ENCODE data around the gene KRTAP10-4.

KRTAP10-4 gene

DNA sequence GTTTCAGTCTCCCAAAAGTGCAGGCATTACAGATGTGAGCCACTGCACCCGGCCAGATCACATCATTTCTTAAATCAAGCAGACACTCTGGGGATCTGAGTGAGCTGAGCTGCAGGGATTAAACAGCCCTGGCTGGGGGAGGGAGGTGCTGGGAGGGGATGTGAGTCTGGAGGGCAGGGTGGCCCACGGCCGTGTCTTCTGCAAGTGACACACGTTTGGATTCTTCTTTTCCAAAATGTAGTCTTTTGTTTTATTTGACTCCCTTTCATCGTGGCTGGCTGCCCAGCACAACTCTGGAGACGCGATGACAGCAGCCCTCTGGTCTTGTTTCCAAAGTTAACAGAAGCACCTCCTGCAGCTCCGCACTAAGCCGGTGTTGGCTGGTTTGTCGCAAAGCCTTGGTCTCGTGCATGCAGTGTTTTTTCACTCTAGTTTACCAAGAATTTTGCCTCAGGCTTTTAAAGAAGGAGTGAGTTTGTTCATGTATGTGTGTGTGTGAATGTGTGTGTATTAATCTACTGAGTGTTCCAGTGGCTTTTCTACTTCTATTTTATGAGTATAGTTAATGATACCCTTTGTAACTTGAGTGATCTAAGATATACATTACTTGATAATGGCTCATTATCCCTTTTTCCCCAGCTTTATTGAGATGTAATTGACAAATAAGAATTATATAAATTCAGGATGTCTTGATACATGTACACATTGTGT, 9.7 kb downstream of the KRTAP10-4 start:
- Histone ChIP-seq H2AFZ (ENCODE audit: low read depth, low read length) (no peak overlapping the region), H3K14ac (ENCODE audit: low read length in 2 of 2) (no peak overlapping the region), H3K4me3 (ENCODE audit: insufficient read depth in 1 of 2, low read depth in 1 of 2, low read length in 2 of 2) (no peak overlapping the region), H2BK12ac (ENCODE audit: low read length in 2 of 2) (no peak overlapping the region), H4K91ac (ENCODE audit: low read length) (no peak overlapping the region), H4K8ac (ENCODE audit: low read length) (no peak overlapping the region), H2BK5ac (ENCODE audit: low read depth, low read length, poor library complexity, severe bottlenecking) (no peak overlapping the region), H2BK120ac (ENCODE audit: low read depth, low read length) (no peak overlapping the region), H3K4me1 (ENCODE audit: control insufficient read depth, insufficient read depth, low read depth, low read length) (no peaks in the 10 kb centered on the region), H2AK5ac (ENCODE audit: low read length, severe bottlenecking) (no peak overlapping the region), H3K23ac (ENCODE audit: low read length in 2 of 2) (no peak overlapping the region), H3K27ac (ENCODE audit: low read length, poor library complexity, severe bottlenecking) (no peak overlapping the region), H3K9me3 (ENCODE audit: control insufficient read depth, low read length) (peaks cover 25% of the 10 kb centered on the region), H3K27me3 (ENCODE audit: control insufficient read depth in 1 of 2, insufficient read depth in 1 of 2, low read length in 2 of 2) (no peaks in the 10 kb centered on the region), H3K4ac (ENCODE audit: low read depth in 1 of 2, low read length in 2 of 2) (no peak overlapping the region), H2BK15ac (ENCODE audit: low read depth, poor library complexity, severe bottlenecking) (no peak overlapping the region), H3K4me2 (ENCODE audit: low read length, poor library complexity, severe bottlenecking) (no peak overlapping the region), H3K36me3 (ENCODE audit: control insufficient read depth in 1 of 2, insufficient read depth in 2 of 2, low read depth in 1 of 2, low read length in 2 of 2) (no peaks in the 10 kb centered on the region), H3K9ac (ENCODE audit: low read length) (no peak overlapping the region), H3K18ac (ENCODE audit: low read depth in 1 of 2, low read length in 2 of 2) (no peak overlapping the region), H3K79me1 (replicated peaks; ENCODE audit: low read length, poor library complexity, severe bottlenecking) (no peaks in the 10 kb centered on the region)
- DNase-seq = no peak
- WGBS = 84% methylated on average over 10 of the region's 11 CpGs

DNA sequence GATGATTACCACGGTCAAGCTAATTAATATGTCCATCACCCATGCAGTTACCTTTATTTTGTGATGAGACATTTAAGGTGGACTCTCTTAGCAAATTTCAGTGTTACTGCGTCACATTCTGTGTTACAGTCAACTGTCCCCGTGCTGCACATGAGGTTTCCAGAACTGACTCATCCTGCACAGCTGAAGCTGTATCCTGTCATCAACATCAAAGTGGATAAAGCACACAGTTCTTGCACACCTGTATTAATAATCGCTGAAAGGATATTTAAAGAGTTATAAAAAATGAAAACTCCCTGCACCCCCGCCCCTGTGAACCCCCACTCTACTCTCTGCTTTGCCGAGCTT, 10.2 kb downstream of the KRTAP10-4 start:
- H2AK5ac ChIP-seq (ENCODE audit: low read length, severe bottlenecking) = no peak overlapping the region
- H3K36me3 ChIP-seq (ENCODE audit: control insufficient read depth in 1 of 2, insufficient read depth in 2 of 2, low read depth in 1 of 2, low read length in 2 of 2) = no peaks in the 10 kb centered on the region
- H3K4me1 ChIP-seq (ENCODE audit: control insufficient read depth, insufficient read depth, low read depth, low read length) = no peaks in the 10 kb centered on the region
- peaks cover 20% of the 10 kb centered on the region for H3K9me3 ChIP-seq (ENCODE audit: control insufficient read depth, low read length)
- H4K8ac ChIP-seq (ENCODE audit: low read length) = no peak overlapping the region
- no peak overlapping the region for H3K4ac ChIP-seq (ENCODE audit: low read depth in 1 of 2, low read length in 2 of 2)
- no peak overlapping the region for H3K4me3 ChIP-seq (ENCODE audit: insufficient read depth in 1 of 2, low read depth in 1 of 2, low read length in 2 of 2)
- H3K27me3 ChIP-seq (ENCODE audit: control insufficient read depth in 1 of 2, insufficient read depth in 1 of 2, low read length in 2 of 2) = no peaks in the 10 kb centered on the region
- H2BK12ac ChIP-seq (ENCODE audit: low read length in 2 of 2) = no peak overlapping the region
- no peak overlapping the region for H3K14ac ChIP-seq (ENCODE audit: low read length in 2 of 2)
- no peak overlapping the region for H3K23ac ChIP-seq (ENCODE audit: low read length in 2 of 2)
- no peak overlapping the region for H3K9ac ChIP-seq (ENCODE audit: low read length)
- H2BK120ac ChIP-seq (ENCODE audit: low read depth, low read length) = no peak overlapping the region
- 80% methylated on average over 6 of the region's 6 CpGs for WGBS
- no peak overlapping the region for H3K27ac ChIP-seq (ENCODE audit: low read length, poor library complexity, severe bottlenecking)
- no peak overlapping the region for H2AFZ ChIP-seq (ENCODE audit: low read depth, low read length)
- H4K91ac ChIP-seq (ENCODE audit: low read length) = no peak overlapping the region
- H2BK5ac ChIP-seq (ENCODE audit: low read depth, low read length, poor library complexity, severe bottlenecking) = no peak overlapping the region
- no peak overlapping the region for H3K4me2 ChIP-seq (ENCODE audit: low read length, poor library complexity, severe bottlenecking)
- no peak overlapping the region for H2BK15ac ChIP-seq (ENCODE audit: low read depth, poor library complexity, severe bottlenecking)
- no peaks in the 10 kb centered on the region for H3K79me1 ChIP-seq (replicated peaks; ENCODE audit: low read length, poor library complexity, severe bottlenecking)
- no peak overlapping the region for H3K18ac ChIP-seq (ENCODE audit: low read depth in 1 of 2, low read length in 2 of 2)
- no peak for DNase-seq

DNA sequence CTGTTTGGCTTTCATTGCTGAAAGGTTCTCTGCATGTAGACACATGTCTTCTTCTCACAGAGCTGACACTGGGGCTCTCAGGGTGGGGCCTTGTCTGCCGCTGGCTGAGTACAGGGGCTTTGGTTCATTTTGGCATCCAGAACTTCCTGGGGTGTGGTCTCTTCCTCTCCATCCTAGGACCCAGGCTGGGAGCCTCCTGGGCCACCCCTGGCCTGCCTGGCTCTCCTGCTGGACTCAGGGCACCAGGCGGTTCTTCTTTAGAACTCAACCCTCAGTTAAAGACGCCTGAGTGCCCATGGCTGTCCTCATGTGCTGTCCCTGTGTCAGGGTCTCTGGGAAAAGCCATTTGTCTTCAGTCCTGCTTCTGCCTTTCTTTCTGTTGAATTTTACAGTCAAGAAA, 12.4 kb downstream of the KRTAP10-4 start:
- no peak overlapping the region for H3K4me3 ChIP-seq (ENCODE audit: insufficient read depth in 1 of 2, low read depth in 1 of 2, low read length in 2 of 2)
- H2BK15ac ChIP-seq (ENCODE audit: low read depth, poor library complexity, severe bottlenecking) = no peak overlapping the region
- H3K23ac ChIP-seq (ENCODE audit: low read length in 2 of 2) = no peak overlapping the region
- DNase-seq = no peak
- H3K4ac ChIP-seq (ENCODE audit: low read depth in 1 of 2, low read length in 2 of 2) = no peak overlapping the region
- H4K8ac ChIP-seq (ENCODE audit: low read length) = no peak overlapping the region
- no peak overlapping the region for H3K18ac ChIP-seq (ENCODE audit: low read depth in 1 of 2, low read length in 2 of 2)
- no peak overlapping the region for H3K9ac ChIP-seq (ENCODE audit: low read length)
- H2AK5ac ChIP-seq (ENCODE audit: low read length, severe bottlenecking) = no peak overlapping the region
- WGBS = 83% methylated on average over 3 of the region's 3 CpGs
- peaks cover 19% of the 10 kb centered on the region for H3K9me3 ChIP-seq (ENCODE audit: control insufficient read depth, low read length)
- no peaks in the 10 kb centered on the region for H3K79me1 ChIP-seq (replicated peaks; ENCODE audit: low read length, poor library complexity, severe bottlenecking)
- no peaks in the 10 kb centered on the region for H3K36me3 ChIP-seq (ENCODE audit: control insufficient read depth in 1 of 2, insufficient read depth in 2 of 2, low read depth in 1 of 2, low read length in 2 of 2)
- no peak overlapping the region for H3K27ac ChIP-seq (ENCODE audit: low read length, poor library complexity, severe bottlenecking)
- H4K91ac ChIP-seq (ENCODE audit: low read length) = no peak overlapping the region
- no peak overlapping the region for H2BK5ac ChIP-seq (ENCODE audit: low read depth, low read length, poor library complexity, severe bottlenecking)
- no peak overlapping the region for H2AFZ ChIP-seq (ENCODE audit: low read depth, low read length)
- no peak overlapping the region for H3K14ac ChIP-seq (ENCODE audit: low read length in 2 of 2)
- no peak overlapping the region for H3K4me2 ChIP-seq (ENCODE audit: low read length, poor library complexity, severe bottlenecking)
- H3K27me3 ChIP-seq (ENCODE audit: control insufficient read depth in 1 of 2, insufficient read depth in 1 of 2, low read length in 2 of 2) = peaks cover 10 to 11% of the 10 kb centered on the region in 2 experiments
- no peak overlapping the region for H2BK120ac ChIP-seq (ENCODE audit: low read depth, low read length)
- no peaks in the 10 kb centered on the region for H3K4me1 ChIP-seq (ENCODE audit: control insufficient read depth, insufficient read depth, low read depth, low read length)
- H2BK12ac ChIP-seq (ENCODE audit: low read length in 2 of 2) = no peak overlapping the region

- no peak overlapping the region for H2BK12ac ChIP-seq (ENCODE audit: low read length in 2 of 2)
- H3K23ac ChIP-seq (ENCODE audit: low read length in 2 of 2) = no peak overlapping the region
- no peak overlapping the region for H2AK5ac ChIP-seq (ENCODE audit: low read length, severe bottlenecking)
- H3K36me3 ChIP-seq (ENCODE audit: control insufficient read depth in 1 of 2, insufficient read depth in 2 of 2, low read depth in 1 of 2, low read length in 2 of 2) = no peaks in the 10 kb centered on the region
- DNase-seq = no peak
- no peak overlapping the region for H3K4ac ChIP-seq (ENCODE audit: low read depth in 1 of 2, low read length in 2 of 2)
- WGBS = 79% methylated on average over 2 of the region's 2 CpGs
- H2BK5ac ChIP-seq (ENCODE audit: low read depth, low read length, poor library complexity, severe bottlenecking) = no peak overlapping the region
- H3K14ac ChIP-seq (ENCODE audit: low read length in 2 of 2) = no peak overlapping the region
- no peak overlapping the region for H3K9ac ChIP-seq (ENCODE audit: low read length)
- H3K9me3 ChIP-seq (ENCODE audit: control insufficient read depth, low read length) = peaks cover 3% of the 10 kb centered on the region
- no peak overlapping the region for H2BK15ac ChIP-seq (ENCODE audit: low read depth, poor library complexity, severe bottlenecking)
- no peaks in the 10 kb centered on the region for H3K4me1 ChIP-seq (ENCODE audit: control insufficient read depth, insufficient read depth, low read depth, low read length)
- peaks cover 28 to 33% of the 10 kb centered on the region in 2 experiments for H3K27me3 ChIP-seq (ENCODE audit: control insufficient read depth in 1 of 2, insufficient read depth in 1 of 2, low read length in 2 of 2)
- H3K18ac ChIP-seq (ENCODE audit: low read depth in 1 of 2, low read length in 2 of 2) = no peak overlapping the region
- no peaks in the 10 kb centered on the region for H3K79me1 ChIP-seq (replicated peaks; ENCODE audit: low read length, poor library complexity, severe bottlenecking)
- H3K4me2 ChIP-seq (ENCODE audit: low read length, poor library complexity, severe bottlenecking) = no peak overlapping the region
- H4K91ac ChIP-seq (ENCODE audit: low read length) = no peak overlapping the region
- no peak overlapping the region for H4K8ac ChIP-seq (ENCODE audit: low read length)
- no peak overlapping the region for H3K4me3 ChIP-seq (ENCODE audit: insufficient read depth in 1 of 2, low read depth in 1 of 2, low read length in 2 of 2)
- H2AFZ ChIP-seq (ENCODE audit: low read depth, low read length) = no peak overlapping the region
- no peak overlapping the region for H2BK120ac ChIP-seq (ENCODE audit: low read depth, low read length)
- no peak overlapping the region for H3K27ac ChIP-seq (ENCODE audit: low read length, poor library complexity, severe bottlenecking)
These were observed 15.6 kb downstream of the KRTAP10-4 start for GRCh38 chr21:44589094-44589493.

All from mesenchymal stem cell (in vitro differentiated cells and primary cell).